ENCODE data around the gene KRT83. TPM values are rescaled to one million over a fixed set of nuclear protein-coding genes. Genes with fewer than 3 reads are reported as not detected.

The KRT83 gene
- total and polyA plus RNA-seq, 2 donors (not counting 1 experiment from before 2014, with no cell fraction given): not detected

- no peak for TF ChIP-seq CTCF (conservative IDR thresholded peaks at IDR 0.05 in 1 of 2, IDR thresholded peaks at IDR 0.05 in 1 of 2; ENCODE audit: low read depth in 1 of 2, low read length in 2 of 2)
- TF ChIP-seq EZH2 (IDR thresholded peaks at IDR 0.05; ENCODE audit: low read length, missing control alignments): no peak
- no peaks in the 10 kb centered on the region for H3K9me3 ChIP-seq (ENCODE audit: control insufficient read depth, insufficient read depth, low read depth, low read length)
- H4K20me1 ChIP-seq (ENCODE audit: control insufficient read depth, extremely low read depth, insufficient read depth, low read length): no peaks in the 10 kb centered on the region
- no peak overlapping the region for H3K4me3 ChIP-seq (replicated peaks in 1 of 4; ENCODE audit: control extremely low read depth in 1 of 4, insufficient read depth in 1 of 4, low read depth in 3 of 4, low read length in 4 of 4)
- peak in 1 of 2 donors; percentile 62 for DNase-seq (ENCODE audit: low read depth in 2 of 2)
- H3K9ac ChIP-seq (ENCODE audit: insufficient read depth, low read length): no peak overlapping the region
- H3K36me3 ChIP-seq (ENCODE audit: control insufficient read depth, insufficient read depth, low read length): no peaks in the 10 kb centered on the region
- peaks cover 11% of the 10 kb centered on the region for H3K27me3 ChIP-seq (ENCODE audit: control insufficient read depth, insufficient read depth, low read length)
- no peaks in the 10 kb centered on the region for H3K79me2 ChIP-seq (ENCODE audit: control insufficient read depth, insufficient read depth, low read length)
- H3K27ac ChIP-seq (ENCODE audit: insufficient read depth, low read length): no peak overlapping the region
- no peaks in the 10 kb centered on the region for H3K4me1 ChIP-seq (ENCODE audit: control insufficient read depth, extremely low read depth, insufficient read depth, low read length)
- H3K4me2 ChIP-seq (ENCODE audit: extremely low read depth, insufficient read depth, low read length): no peak overlapping the region
- no peak overlapping the region for H2AFZ ChIP-seq (ENCODE audit: low read length)
These were observed 56.8 kb downstream of the KRT83 start for GRCh38 chr12:52264435-52264825.

Other genes with a start within 250 kb of the KRT83 start
- gene SMIM41, start 241.7 kb downstream of the KRT83 start, total RNA-seq: 2.0 and 2.1 TPM in 2 replicates
- gene SMIM41, start 241.7 kb downstream of the KRT83 start, polyA plus RNA-seq: 1.9 and 4.8 TPM in 2 replicates
- gene KRT80, start 129.4 kb downstream of the KRT83 start, total RNA-seq: under 0.01 and 0.17 TPM in 2 replicates
- gene KRT80, start 129.4 kb downstream of the KRT83 start, polyA plus RNA-seq: 0.90 and 1.0 TPM in 2 replicates
- 3.1 and 3.5 TPM in 2 replicates for gene KRT7, start 88.2 kb downstream of the KRT83 start, total RNA-seq
- 3.1 and 8.6 TPM in 2 replicates for gene KRT7, start 88.2 kb downstream of the KRT83 start, polyA plus RNA-seq
- 0.17 TPM in 1 of 2 replicates, not detected in the other for gene KRT86, start 46.8 kb downstream of the KRT83 start, total RNA-seq
- gene KRT86, start 46.8 kb downstream of the KRT83 start, polyA plus RNA-seq: 0.02 TPM in 1 of 2 replicates, not detected in the other
- gene KRT81, start 29.9 kb downstream of the KRT83 start, total RNA-seq: not detected in 2 replicates
- gene KRT81, start 29.9 kb downstream of the KRT83 start, polyA plus RNA-seq: not detected in 2 replicates
- not detected in 2 replicates for gene KRT85, start 46.1 kb upstream of the KRT83 start, total RNA-seq
- not detected in 2 replicates for gene KRT85, start 46.1 kb upstream of the KRT83 start, polyA plus RNA-seq
- not detected in 2 replicates for gene KRT84, start 64.3 kb upstream of the KRT83 start, total RNA-seq
- not detected in 2 replicates for gene KRT84, start 64.3 kb upstream of the KRT83 start, polyA plus RNA-seq
- gene KRT82, start 84.9 kb upstream of the KRT83 start, total RNA-seq: not detected in 2 replicates
- gene KRT82, start 84.9 kb upstream of the KRT83 start, polyA plus RNA-seq: not detected in 2 replicates
- not detected in 2 replicates for gene KRT75, start 113.0 kb upstream of the KRT83 start, total RNA-seq
- not detected in 2 replicates for gene KRT75, start 113.0 kb upstream of the KRT83 start, polyA plus RNA-seq
- not detected in 2 replicates for gene KRT6B, start 130.7 kb upstream of the KRT83 start, total RNA-seq
- gene KRT6B, start 130.7 kb upstream of the KRT83 start, polyA plus RNA-seq: 0.05 and 0.07 TPM in 2 replicates
- not detected in 2 replicates for gene KRT6C, start 152.4 kb upstream of the KRT83 start, total RNA-seq
- gene KRT6C, start 152.4 kb upstream of the KRT83 start, polyA plus RNA-seq: not detected in 2 replicates
- not detected in 2 replicates for gene KRT6A, start 171.9 kb upstream of the KRT83 start, total RNA-seq
- 0.32 and 41.1 TPM in 2 replicates for gene KRT6A, start 171.9 kb upstream of the KRT83 start, polyA plus RNA-seq
- gene KRT5, start 199.0 kb upstream of the KRT83 start, total RNA-seq: not detected in 2 replicates
- gene KRT5, start 199.0 kb upstream of the KRT83 start, polyA plus RNA-seq: 0.81 and 0.82 TPM in 2 replicates
- gene KRT71, start 231.7 kb upstream of the KRT83 start, total RNA-seq: not detected in 2 replicates
- not detected in 2 replicates for gene KRT71, start 231.7 kb upstream of the KRT83 start, polyA plus RNA-seq

Data from fibroblast of lung (primary cell).